GM12878 (cell line): Measurements from ENCODE around the gene IL32. TPM values are rescaled to one million over a fixed set of nuclear protein-coding genes. Genes with fewer than 3 reads are reported as not detected.
A peak's percentile ranks its signal among the peaks of the same experiment; 100 is the strongest.

Experiments used
- ATAC-seq: fragments of 200-7000 bp; cut with Tn5 transposase; 3 replicates; pipeline ENCODE4 v1.9.1; 2020; ENCODE audit warnings: mild to moderate bottlenecking, moderate library complexity
- BruUV-seq: library from RNA; stranded (reverse); fragments of 400-500 nt; replicated peaks from 2 replicates; lab custom pipeline; 2021; lab: Mats Ljungman, UMichigan
- CTCF ChIA-PET: fragments of 300-600 bp; sonication (Branson Sonifier 250); formaldehyde crosslinking; extraction: SDS; loops from one replicate; lab custom pipeline; 2021; ENCODE audit warnings: inconsistent platforms; lab: Yijun Ruan, JAX
- POLR2A ChIA-PET: fragments of 350-600 bp; formaldehyde crosslinking; extraction: SDS; loops from one replicate; lab custom pipeline; 2021; ENCODE audit warnings: inconsistent platforms; lab: Charles Lee
- RAD21 ChIA-PET: fragments of 300-600 bp; sonication (Branson Sonifier 250); formaldehyde crosslinking; loops from one replicate; lab custom pipeline; 2023; ENCODE audit warnings: antibody characterized with exemption; ENCODE audit not compliant: unreplicated experiment; lab: Charles Lee
- SMC1A ChIA-PET: fragments of 300-600 bp; sonication (Branson Sonifier 250); formaldehyde crosslinking; loops from one replicate; lab custom pipeline; 2023; ENCODE audit not compliant: unreplicated experiment, uncharacterized antibody; lab: Charles Lee
- DNase-seq: peaks from one replicate; pipeline ENCODE4 v3.0.0-alpha.2; 2011; ENCODE audit warnings: low read depth, low spot score
- FAIRE-seq: peaks from 3 replicates; lab custom pipeline; 2011; peaks lifted over from hg19 to GRCh38; lab: Jason Lieb, UNC
- H2AFZ ChIP-seq: 2 replicates; pipeline ENCODE4 v1.6.0; 2011; ENCODE audit warnings: low read depth, low read length, control low read depth; ENCODE audit not compliant: control insufficient read depth
- H3K27ac ChIP-seq: 2 replicates; pipeline ENCODE4 v1.5.1; 2011; ENCODE audit warnings: control low read depth; ENCODE audit not compliant: control insufficient read depth, insufficient read depth
- H3K27me3 ChIP-seq, 2 experiments: replicated peaks in 1 of 2; 2 replicates each; pipeline versions ENCODE4 v1.6.0 to v1.6.1; 2011; ENCODE audit warnings: low read length in 1 of 2; ENCODE audit not compliant: control insufficient read depth in 2 of 2, insufficient read depth in 2 of 2
- H3K36me3 ChIP-seq, 2 experiments: 2 replicates each; pipeline ENCODE4 v1.5.1; 2011; ENCODE audit warnings: low read length in 1 of 2; ENCODE audit not compliant: control insufficient read depth in 2 of 2, insufficient read depth in 2 of 2
- H3K4me1 ChIP-seq: 2 replicates; pipeline ENCODE4 v1.6.1; 2011; ENCODE audit warnings: mild to moderate bottlenecking, low read length, moderate library complexity, mixed read lengths; ENCODE audit not compliant: control insufficient read depth, insufficient read depth
- H3K4me2 ChIP-seq: 2 replicates; pipeline ENCODE4 v1.6.0; 2011; ENCODE audit warnings: control low read depth; ENCODE audit not compliant: control insufficient read depth, insufficient read depth
- H3K4me3 ChIP-seq: fragments of 200-600 bp; sonication (generic); 2 replicates; pipeline ENCODE4 v1.5.1; 2016
- H3K79me2 ChIP-seq: 2 replicates; pipeline ENCODE4 v1.6.0; 2011; ENCODE audit warnings: low read length; ENCODE audit not compliant: control insufficient read depth, insufficient read depth
- H3K9ac ChIP-seq: 2 replicates; pipeline ENCODE4 v1.8.0; 2011; ENCODE audit warnings: low read length, control low read depth, mixed read lengths; ENCODE audit not compliant: control insufficient read depth, insufficient read depth
- H3K9me3 ChIP-seq: replicated peaks from 3 replicates; pipeline ENCODE4 v1.5.1; 2011; ENCODE audit warnings: mild to moderate bottlenecking, low read length; ENCODE audit not compliant: control insufficient read depth, insufficient read depth
- H4K20me1 ChIP-seq: 2 replicates; pipeline ENCODE4 v1.6.0; 2011; ENCODE audit not compliant: control insufficient read depth, insufficient read depth
- ATF3 ChIP-seq: IDR thresholded peaks from 2 replicates; pipeline ENCODE4 v1.6.1; 2011; ENCODE audit warnings: low read depth, mild to moderate bottlenecking, low read length, moderate library complexity, borderline replicate concordance; ENCODE audit errors: extremely low read depth
- CHD4 ChIP-seq: fragments of 200-600 bp; sonication (generic); IDR thresholded peaks from 2 replicates; pipeline ENCODE4 v1.6.1; 2016; ENCODE audit warnings: mild to moderate bottlenecking
- CTCF ChIP-seq, 3 experiments: IDR thresholded peaks in 2 of 3; conservative IDR thresholded peaks in 1 of 3; 2 replicates each; pipeline ENCODE4 v1.5.1; 2011; ENCODE audit warnings: low read depth in 3 of 3, low read length in 3 of 3, mild to moderate bottlenecking in 3 of 3, control low read depth in 2 of 3, moderate library complexity in 2 of 3, inconsistent platforms in 1 of 3, mixed read lengths in 1 of 3; ENCODE audit not compliant: control insufficient read depth in 2 of 3, insufficient read depth in 1 of 3; ENCODE audit errors: extremely low read depth in 1 of 3
- EZH2 ChIP-seq: IDR thresholded peaks from 2 replicates; pipeline ENCODE4 v1.6.1; 2012; ENCODE audit warnings: low read depth, mild to moderate bottlenecking, control low read depth, inconsistent platforms, low read length, borderline replicate concordance; ENCODE audit not compliant: control insufficient read depth
- JUNB ChIP-seq: IDR thresholded peaks from 2 replicates; pipeline ENCODE4 v1.6.1; 2016; ENCODE audit warnings: antibody characterized with exemption, mild to moderate bottlenecking
- SUZ12 ChIP-seq: fragments of 200-600 bp; sonication (generic); IDR thresholded peaks from one replicate; pipeline ENCODE4 v1.6.1; 2018; ENCODE audit warnings: antibody characterized with exemption, mild to moderate bottlenecking; ENCODE audit not compliant: unreplicated experiment
- TAF1 ChIP-seq: IDR thresholded peaks from 2 replicates; pipeline ENCODE4 v1.6.1; 2011; ENCODE audit warnings: mild to moderate bottlenecking, low read depth, low read length, borderline replicate concordance
- WGBS: methylation state at CpG from one replicate; pipeline ENCODE4 v1.1.6; 2016; ENCODE audit warnings: low lambda C conversion rate; ENCODE audit not compliant: insufficient replicate concordance, insufficient coverage; ENCODE audit errors: missing lambda C conversion rate; 5-methylcytosine and 5-hydroxymethylcytosine counted together
- in situ Hi-C: fragments of 300-500 bp; cut with MboI; formaldehyde crosslinking; loops from 9 replicates; pipeline ENCODE4 v1.14.3; 2018; ENCODE audit warnings: mixed read lengths
- intact Hi-C: fragments of 100-400 bp; cut with micrococcal nuclease; formaldehyde crosslinking; loops from one replicate; pipeline ENCODE4 v1.14.2; 2022; ENCODE audit not compliant: unreplicated experiment
- polyA plus RNA-seq, 11 experiments: library from polyadenylated mRNA; depleted of rRNA in 4 of 11; unstranded in 6 of 11; stranded (reverse) in 5 of 11; fragments of >200 nt; fragmentation: Nextera tagmentation in 4 of 11; fragmentation: Illumina TruSeq in 1 of 11; extraction: Ambion mirVana in 4 of 11; extraction: Trizol in 1 of 11; gene quantifications; 1 replicate in 1 of 11; 2 replicates in 10 of 11; pipeline versions ENCODE4 v1.2.1 to v1.2.3, GENCODE V29; 2011 to 2016; ENCODE audit warnings: inconsistent platforms in 2 of 11, missing spikeins in 2 of 11, low read depth in 1 of 11
- total RNA-seq, 4 experiments: library from RNA; depleted of rRNA in 3 of 4; stranded (reverse); fragments of >200 nt in 3 of 4; fragmentation: Illumina TruSeq in 1 of 4; extraction: Trizol in 1 of 4; gene quantifications; 2 replicates each; pipeline versions ENCODE4 v1.2.1 to v1.2.3, GENCODE V29; 2013 to 2021

Gene IL32
- total and polyA plus RNA-seq, 10 of the 15 experiments (the other 5 are each of a cell fraction or from before 2014, with no cell fraction given) = 27.0 to 122 (median 55.8) TPM

- DNase-seq = no peak
- CTCF ChIA-PET = interaction anchor here (0.6 to 18.2 kb wide), 24 partner anchors 9 to 139 kb away, joined by 3 to 421 read pairs (median 5); partner anchors contain the start of genes TNFRSF12A and ZNF213
- H3K9me3 ChIP-seq = no peaks in the 10 kb centered on the region
- H3K79me2 ChIP-seq = no peaks in the 10 kb centered on the region
- H3K4me2 ChIP-seq = no peak overlapping the region
- no peak overlapping the region for H3K9ac ChIP-seq
- no peak overlapping the region for H2AFZ ChIP-seq
- H4K20me1 ChIP-seq = 0 out of 2 replicates have a peak, but pooled peaks cover 3% of the 10 kb centered on the region
- in situ Hi-C loops (no loop called here), intact Hi-C loops (loop anchor here (1.0 kb wide), 1 partner anchor 26 kb away; no protein-coding TSS in a partner anchor)
- peaks cover 6% of the 10 kb centered on the region for H3K4me1 ChIP-seq
- SMC1A ChIA-PET = interaction anchor here (1.2 to 10.1 kb wide), 6 partner anchors 14 to 103 kb away, joined by 3 to 91 read pairs (median 4); no protein-coding TSS in a partner anchor
- no peak for TF ChIP-seq JUNB
- H3K4me3 ChIP-seq = no peak overlapping the region
- H3K27me3 ChIP-seq = peaks cover 7 to 8% of the 10 kb centered on the region in 2 experiments
- ATAC-seq = no peak
- BruUV-seq = no TSS peak
- RAD21 ChIA-PET = interaction anchor here (1.0 to 6.5 kb wide), 9 partner anchors 9 to 101 kb away, joined by 4 to 94 read pairs (median 8); partner anchors contain the start of genes KREMEN2 and TNFRSF12A
- POLR2A ChIA-PET = interaction anchor here (0.6 to 1.4 kb wide), 6 partner anchors 21 to 1973 kb away, joined by 3 to 4 read pairs (median 3); no protein-coding TSS in a partner anchor
- H3K27ac ChIP-seq = no peak overlapping the region
- FAIRE-seq = no peak
- peaks cover 4 to 7% of the 10 kb centered on the region in 2 experiments; a peak in 3 of 4 replicates for H3K36me3 ChIP-seq
- WGBS = 27% methylated on average over 15 of the region's 15 CpGs
Measured at GRCh38 chr16:3028716-3029319, 36.6 kb upstream of the IL32 start.

- Histone ChIP-seq H3K27ac (no peak overlapping the region), H3K4me3 (no peak overlapping the region), H3K4me1 (peaks cover 6% of the 10 kb centered on the region), H3K9me3 (no peaks in the 10 kb centered on the region), H2AFZ (no peak overlapping the region), H3K27me3 (peaks cover 7 to 8% of the 10 kb centered on the region in 2 experiments), H3K79me2 (no peaks in the 10 kb centered on the region), H3K9ac (no peak overlapping the region), H3K36me3 (peaks cover 4 to 7% of the 10 kb centered on the region in 2 experiments; a peak in 3 of 4 replicates), H3K4me2 (no peak overlapping the region; the same call in 1 of the 2 replicates), H4K20me1 (0 out of 2 replicates have a peak, but pooled peaks cover 3% of the 10 kb centered on the region)
- 15% methylated on average over 55 of the region's 59 CpGs for WGBS
- DNase-seq (no peak), ATAC-seq (no peak), FAIRE-seq (no peak)
- ChIA-PET SMC1A (interaction anchor here (1.0 to 10.1 kb wide), 5 partner anchors 13 to 102 kb away, joined by 3 to 91 read pairs (median 4); no protein-coding TSS in a partner anchor), CTCF (interaction anchor here (0.9 to 18.2 kb wide), 10 partner anchors 8 to 98 kb away, joined by 3 to 421 read pairs (median 23); no protein-coding TSS in a partner anchor), RAD21 (interaction anchor here (2.4 to 6.5 kb wide), 2 partner anchors 26 to 100 kb away, joined by 32 to 94 read pairs; no protein-coding TSS in a partner anchor), POLR2A (interaction anchor here (0.6 kb wide), 1 partner anchor 1972 kb away, joined by 3 read pairs; no protein-coding TSS in a partner anchor)
- in situ Hi-C loops (no loop called here), intact Hi-C loops (no loop called here)
- BruUV-seq = no TSS peak
- TF ChIP-seq SUZ12 (peak; percentile 73), EZH2 (no peak), CTCF (IDR thresholded peaks at IDR 0.05 in 2 of 3, conservative IDR thresholded peaks at IDR 0.05 in 1 of 3; ENCODE audit: control insufficient read depth in 2 of 3, extremely low read depth in 1 of 3, insufficient read depth in 1 of 3, low read depth in 3 of 3, low read length in 3 of 3) (no peak), CHD4 (no peak), ATF3 (no peak), TAF1 (no peak)
Measured at GRCh38 chr16:3029491-3030221, 35.8 kb upstream of the IL32 start.
